ENCODE measurements around the gene TMEM144.

TMEM144 gene

GRCh38 chr4:158209825-158210807, at the start of gene TMEM144:
TMEM144 (plus strand) TSS chr4:158210486; CDS start chr4:158212668, 2,182 bp downstream.
- peak; percentile 78 for DNase-seq (ENCODE audit: low read depth)
- TF ChIP-seq CTCF (conservative IDR thresholded peaks at IDR 0.05; ENCODE audit: low read length): peak; percentile 21
- H3K4me3 ChIP-seq (ENCODE audit: low read length): peak within 1 kb of the TSS; percentile 60

- H3K4me3 ChIP-seq (ENCODE audit: low read length): no peak overlapping the region
- DNase-seq (ENCODE audit: low read depth): peak; percentile 74
- TF ChIP-seq CTCF (conservative IDR thresholded peaks at IDR 0.05; ENCODE audit: low read length): no peak
Observed at GRCh38 chr4:158161551-158162354, 48.5 kb upstream of the TMEM144 start.

- no peak for DNase-seq (ENCODE audit: low read depth)
- no peak for TF ChIP-seq CTCF (conservative IDR thresholded peaks at IDR 0.05; ENCODE audit: low read length)
- no peak overlapping the region for H3K4me3 ChIP-seq (ENCODE audit: low read length)
Observed at GRCh38 chr4:158162631-158163030, 47.7 kb upstream of the TMEM144 start.

GRCh38 chr4:158163941-158164767, 46.1 kb upstream of the TMEM144 start:
- H3K4me3 ChIP-seq (ENCODE audit: low read length): no peak overlapping the region
- DNase-seq (ENCODE audit: low read depth): no peak
- peak; percentile 4; the same call in 1 of the 2 replicates for TF ChIP-seq CTCF (conservative IDR thresholded peaks at IDR 0.05; ENCODE audit: low read length)

GRCh38 chr4:158164768-158165213, 45.5 kb upstream of the TMEM144 start:
- no peak for TF ChIP-seq CTCF (conservative IDR thresholded peaks at IDR 0.05; ENCODE audit: low read length)
- no peak for DNase-seq (ENCODE audit: low read depth)
- no peak overlapping the region for H3K4me3 ChIP-seq (ENCODE audit: low read length)

- no peak for TF ChIP-seq CTCF (conservative IDR thresholded peaks at IDR 0.05; ENCODE audit: low read length)
- H3K4me3 ChIP-seq (ENCODE audit: low read length): no peak overlapping the region
- no peak for DNase-seq (ENCODE audit: low read depth)
Observed at GRCh38 chr4:158166701-158167100, 43.6 kb upstream of the TMEM144 start.
